Endothelial cell of umbilical vein (primary cell): ENCODE measurements around the gene YPEL4. TPM values are rescaled to one million over a fixed set of nuclear protein-coding genes. Genes with fewer than 3 reads are reported as not detected.

ENCODE experiments used
- BruUV-seq: library from RNA; stranded (reverse); fragments of 400-500 nt; replicated peaks from 2 replicates; lab custom pipeline; 2021; lab: Mats Ljungman, UMichigan
- CTCF ChIA-PET: fragments of 300-600, 350-600 bp; sonication (Branson Sonifier 250); formaldehyde crosslinking; loops from one replicate; lab custom pipeline; 2021; ENCODE audit warnings: antibody characterized with exemption, inconsistent platforms; lab: Charles Lee
- POLR2A ChIA-PET: fragments of 300-600, 350-600 bp; sonication (Branson Sonifier 250); formaldehyde crosslinking; loops from one replicate; lab custom pipeline; 2021; ENCODE audit warnings: antibody characterized with exemption, inconsistent platforms; lab: Charles Lee
- DNase-seq: peaks from one replicate; pipeline ENCODE4 v3.0.0-alpha.2; 2011; ENCODE audit warnings: low read depth, low spot score
- FAIRE-seq: peaks from 2 replicates; lab custom pipeline; 2011; peaks lifted over from hg19 to GRCh38; lab: Jason Lieb, UNC
- H2AFZ ChIP-seq: 2 replicates; pipeline ENCODE4 v1.6.0; 2012; ENCODE audit warnings: low read depth, low read length, control low read depth, inconsistent platforms
- H3K27ac ChIP-seq: 2 replicates; pipeline ENCODE4 v1.5.1; 2011; ENCODE audit warnings: low read depth, mild to moderate bottlenecking, control low read depth, low read length, moderate library complexity; ENCODE audit not compliant: insufficient read depth
- H3K27me3 ChIP-seq, 2 experiments: 2 replicates each; pipeline versions ENCODE4 v1.6.0 to v1.6.1; 2011; ENCODE audit warnings: low read length in 2 of 2, mixed read lengths in 1 of 2; ENCODE audit not compliant: control insufficient read depth in 2 of 2, insufficient read depth in 2 of 2
- H3K36me3 ChIP-seq, 2 experiments: 2 replicates in 1 of 2; 3 replicates in 1 of 2; pipeline ENCODE4 v1.5.1; 2011; ENCODE audit warnings: low read length in 2 of 2, mild to moderate bottlenecking in 1 of 2, moderate library complexity in 1 of 2; ENCODE audit not compliant: control insufficient read depth in 2 of 2, insufficient read depth in 2 of 2; ENCODE audit errors: extremely low read depth in 1 of 2
- H3K4me1 ChIP-seq: 3 replicates; pipeline ENCODE4 v1.5.1; 2011; ENCODE audit warnings: mild to moderate bottlenecking, low read length; ENCODE audit not compliant: control insufficient read depth, insufficient read depth; ENCODE audit errors: extremely low read depth
- H3K4me2 ChIP-seq: 2 replicates; pipeline ENCODE4 v1.6.1; 2011; ENCODE audit warnings: low read length, control low read depth, mixed read lengths; ENCODE audit not compliant: insufficient read depth
- H3K4me3 ChIP-seq, 3 experiments: fragments of 200-600 bp in 1 of 3; sonication (generic), shearing (Covaris generic) in 1 of 3; replicated peaks in 1 of 3; 2 replicates each; pipeline ENCODE4 v1.5.1; 2011 to 2016; ENCODE audit warnings: control low read depth in 3 of 3, low read length in 3 of 3, mild to moderate bottlenecking in 2 of 3, inconsistent platforms in 1 of 3, low read depth in 1 of 3, moderate library complexity in 1 of 3; ENCODE audit not compliant: insufficient read depth in 1 of 3
- H3K79me2 ChIP-seq: 2 replicates; pipeline ENCODE4 v1.6.0; 2012; ENCODE audit warnings: low read length, inconsistent platforms; ENCODE audit not compliant: control insufficient read depth, insufficient read depth
- H3K9ac ChIP-seq: replicated peaks from 2 replicates; pipeline ENCODE3; 2011; ENCODE audit warnings: low read length, control low read depth; ENCODE audit not compliant: insufficient read depth; ENCODE audit errors: extremely low read depth
- H3K9me1 ChIP-seq: replicated peaks from 3 replicates; pipeline ENCODE4 v1.6.0; 2011; ENCODE audit warnings: mild to moderate bottlenecking, low read length; ENCODE audit not compliant: control insufficient read depth, insufficient read depth; ENCODE audit errors: extremely low read depth
- H3K9me3 ChIP-seq: replicated peaks from 2 replicates; pipeline ENCODE4 v1.5.1; 2012; ENCODE audit warnings: low read length, inconsistent platforms; ENCODE audit not compliant: control insufficient read depth, insufficient read depth
- H4K20me1 ChIP-seq: replicated peaks from 2 replicates; pipeline ENCODE3; 2011; ENCODE audit warnings: mild to moderate bottlenecking, low read length; ENCODE audit not compliant: control insufficient read depth, insufficient read depth; ENCODE audit errors: extremely low read depth
- EZH2 ChIP-seq: IDR thresholded peaks from 2 replicates; pipeline ENCODE4 v1.6.1; 2012; ENCODE audit warnings: borderline replicate concordance, low read depth, mild to moderate bottlenecking, moderate library complexity, low read length, inconsistent platforms; ENCODE audit not compliant: severe bottlenecking
- FOS ChIP-seq: IDR thresholded peaks from 2 replicates; pipeline ENCODE4 v1.6.1; 2011; ENCODE audit warnings: mild to moderate bottlenecking, low read length, moderate library complexity, borderline replicate concordance; ENCODE audit not compliant: insufficient read depth
- GATA2 ChIP-seq: IDR thresholded peaks from 2 replicates; pipeline ENCODE4 v1.7.0; 2011; ENCODE audit warnings: low read depth, mild to moderate bottlenecking, moderate library complexity, mixed read lengths, low read length; ENCODE audit not compliant: insufficient read length, insufficient read depth
- JUN ChIP-seq: IDR thresholded peaks from 2 replicates; pipeline ENCODE4 v1.6.1; 2011; ENCODE audit warnings: borderline replicate concordance, low read depth; ENCODE audit not compliant: insufficient read length, insufficient read depth
- MAX ChIP-seq: IDR thresholded peaks from 2 replicates; pipeline ENCODE4 v1.6.1; 2011; ENCODE audit not compliant: insufficient read depth, insufficient read length
- MYC ChIP-seq: IDR thresholded peaks from one replicate; pipeline ENCODE4 v1.6.1; 2011; ENCODE audit warnings: mild to moderate bottlenecking, low read depth, low read length
- POLR2A ChIP-seq: IDR thresholded peaks from 2 replicates; pipeline ENCODE4 v1.6.1; 2012; ENCODE audit warnings: low read depth, mild to moderate bottlenecking, control low read depth, low read length
- POLR2AphosphoS5 ChIP-seq: IDR thresholded peaks from 2 replicates; pipeline ENCODE4 v1.6.1; 2012; ENCODE audit warnings: low read depth, mild to moderate bottlenecking, control low read depth, low read length, moderate library complexity; ENCODE audit not compliant: insufficient read depth
- dilution Hi-C: fragments of 300-500 bp; cut with MboI; formaldehyde crosslinking; loops from one replicate; pipeline ENCODE4 v1.15.0; 2019; ENCODE audit warnings: low sequenced_read_pairs; ENCODE audit not compliant: extremely low pct_ligation_motif_present
- intact Hi-C: fragments of 100-400 bp; cut with micrococcal nuclease; formaldehyde crosslinking; loops from one replicate; pipeline ENCODE4 v1.10.0; 2022
- polyA plus RNA-seq, 4 experiments: library from polyadenylated mRNA; depleted of rRNA in 3 of 4; stranded (reverse) in 3 of 4; unstranded in 1 of 4; fragments of >200 nt; gene quantifications; 2 replicates each; pipeline versions ENCODE4 v1.2.1 to v1.2.3, GENCODE V29; 2011 to 2012; ENCODE audit warnings: missing spikeins in 1 of 4
- total RNA-seq: library from RNA; stranded (reverse); gene quantifications from 2 replicates; pipeline ENCODE4 v1.2.3, GENCODE V29; 2021
- TF ChIP-seq, protein P1 (sequence below), 2 donors: IDR thresholded peaks; 1 replicate in 1 of 2; 2 replicates in 1 of 2; pipeline ENCODE4 v1.5.1; 2011; ENCODE audit warnings: low read length in 2 of 2, mild to moderate bottlenecking in 2 of 2, moderate library complexity in 2 of 2, control low read depth in 1 of 2, inconsistent platforms in 1 of 2, low read depth in 1 of 2; ENCODE audit not compliant: insufficient read depth in 1 of 2; ENCODE audit errors: extremely low read depth in 1 of 2

YPEL4 gene
- total and polyA plus RNA-seq, 2 donors (not counting 3 experiments of a cell fraction or from before 2014, with no cell fraction given): 0.03 to 0.24 TPM

- Histone ChIP-seq H3K4me3 (no peak overlapping the region), H3K4me1 (no peaks in the 10 kb centered on the region), H4K20me1 (no peaks in the 10 kb centered on the region), H3K9me1 (no peaks in the 10 kb centered on the region), H3K4me2 (no peak overlapping the region), H3K9ac (no peak overlapping the region), H3K79me2 (no peaks in the 10 kb centered on the region), H3K27me3 (peaks cover 0 to 4% of the 10 kb centered on the region in 2 experiments), H2AFZ (no peak overlapping the region), H3K27ac (no peak overlapping the region), H3K9me3 (no peaks in the 10 kb centered on the region), H3K36me3 (no peaks in the 10 kb centered on the region)
- FAIRE-seq (no peak), DNase-seq (no peak)
- ChIA-PET POLR2A (no interaction called here), CTCF (interaction anchor here (1.9 to 3.6 kb wide), 2 partner anchors 30 to 46 kb away, joined by 4 to 10 read pairs; partner anchors contain the start of gene UBE2L6)
- no TSS peak for BruUV-seq
- dilution Hi-C loops: no loop called here
- no peak for TF ChIP-seq JUN
- TF ChIP-seq POLR2AphosphoS5: no peak
- TF ChIP-seq MYC: no peak
- TF ChIP-seq MAX: no peak
- TF ChIP-seq, protein P1, sequence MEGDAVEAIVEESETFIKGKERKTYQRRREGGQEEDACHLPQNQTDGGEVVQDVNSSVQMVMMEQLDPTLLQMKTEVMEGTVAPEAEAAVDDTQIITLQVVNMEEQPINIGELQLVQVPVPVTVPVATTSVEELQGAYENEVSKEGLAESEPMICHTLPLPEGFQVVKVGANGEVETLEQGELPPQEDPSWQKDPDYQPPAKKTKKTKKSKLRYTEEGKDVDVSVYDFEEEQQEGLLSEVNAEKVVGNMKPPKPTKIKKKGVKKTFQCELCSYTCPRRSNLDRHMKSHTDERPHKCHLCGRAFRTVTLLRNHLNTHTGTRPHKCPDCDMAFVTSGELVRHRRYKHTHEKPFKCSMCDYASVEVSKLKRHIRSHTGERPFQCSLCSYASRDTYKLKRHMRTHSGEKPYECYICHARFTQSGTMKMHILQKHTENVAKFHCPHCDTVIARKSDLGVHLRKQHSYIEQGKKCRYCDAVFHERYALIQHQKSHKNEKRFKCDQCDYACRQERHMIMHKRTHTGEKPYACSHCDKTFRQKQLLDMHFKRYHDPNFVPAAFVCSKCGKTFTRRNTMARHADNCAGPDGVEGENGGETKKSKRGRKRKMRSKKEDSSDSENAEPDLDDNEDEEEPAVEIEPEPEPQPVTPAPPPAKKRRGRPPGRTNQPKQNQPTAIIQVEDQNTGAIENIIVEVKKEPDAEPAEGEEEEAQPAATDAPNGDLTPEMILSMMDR (IDR thresholded peaks at IDR 0.05; ENCODE audit: extremely low read depth in 1 of 2, insufficient read depth in 1 of 2, low read depth in 1 of 2, low read length in 2 of 2): no peak
- TF ChIP-seq GATA2: no peak
- no peak for TF ChIP-seq FOS
- no peak for TF ChIP-seq POLR2A
- TF ChIP-seq EZH2: no peak
- intact Hi-C loops: no loop called here
Measured at GRCh38 chr11:57614234-57614772, 35.4 kb downstream of the YPEL4 start.
